Naive thymus-derived CD4-positive, alpha-beta T cell (primary cell): ENCODE measurements around the gene KANSL3. TPM values are rescaled to one million over a fixed set of nuclear protein-coding genes. Genes with fewer than 3 reads are reported as not detected.
A peak's percentile ranks its signal among the peaks of the same experiment; 100 is the strongest.

ENCODE experiments used
- ATAC-seq: fragments of 150-1000 bp; cut with Tn5 transposase; 2 replicates; pipeline ENCODE4 v1.10.0; 2021; ENCODE audit warnings: mild to moderate bottlenecking, moderate library complexity
- CTCF ChIA-PET: fragments of 350-600 bp; sonication (Branson Sonifier 250); formaldehyde crosslinking; loops from one replicate; lab custom pipeline; 2021; ENCODE audit warnings: antibody characterized with exemption; lab: Charles Lee
- POLR2A ChIA-PET: fragments of 350-600 bp; sonication (Branson Sonifier 250); formaldehyde crosslinking; loops from one replicate; lab custom pipeline; 2021; ENCODE audit warnings: antibody characterized with exemption, inconsistent platforms; lab: Charles Lee
- DNase-seq, 9 donors: peaks; one replicate each; pipeline versions ENCODE4 v3.0.0 to v3.0.0-alpha.2; 2020 to 2022; ENCODE audit warnings: mixed read lengths in 1 of 9
- H3K27ac ChIP-seq: one replicate; pipeline ENCODE4 v1.7.0; 2013; ENCODE audit warnings: mild to moderate bottlenecking, low read depth, low read length, moderate library complexity
- H3K27me3 ChIP-seq, 2 donors: one replicate each; pipeline ENCODE4 v1.7.0; 2013; ENCODE audit warnings: low read length in 2 of 2, mild to moderate bottlenecking in 2 of 2, moderate library complexity in 2 of 2; ENCODE audit not compliant: control insufficient read depth in 2 of 2, insufficient read depth in 2 of 2
- H3K36me3 ChIP-seq, 3 experiments: 1 replicate in 2 of 3; 2 replicates in 1 of 3; pipeline ENCODE4 v1.7.0; 2013; ENCODE audit warnings: low read length in 3 of 3, mild to moderate bottlenecking in 3 of 3, moderate library complexity in 1 of 3; ENCODE audit not compliant: insufficient read depth in 3 of 3, control insufficient read depth in 2 of 3
- H3K4me1 ChIP-seq, 2 donors: one replicate each; pipeline ENCODE4 v1.7.0; 2013; ENCODE audit warnings: low read length in 2 of 2, mild to moderate bottlenecking in 2 of 2, moderate library complexity in 1 of 2; ENCODE audit not compliant: control insufficient read depth in 2 of 2, insufficient read depth in 2 of 2
- H3K4me3 ChIP-seq: 2 replicates; pipeline ENCODE4 v1.7.0; 2013; ENCODE audit warnings: mild to moderate bottlenecking, low read length
- H3K9me3 ChIP-seq, 3 experiments: 1 replicate in 2 of 3; 2 replicates in 1 of 3; pipeline ENCODE4 v1.7.0; 2013; ENCODE audit warnings: low read length in 3 of 3; ENCODE audit not compliant: control insufficient read depth in 2 of 3
- H3K27ac Mint-ChIP-seq, 9 donors: one replicate each; pipeline ENCODE4 v1.8.0; 2020 to 2022; ENCODE audit warnings: mixed read lengths in 9 of 9, mild to moderate bottlenecking in 8 of 9, moderate library complexity in 5 of 9, inconsistent platforms in 2 of 9
- H3K27me3 Mint-ChIP-seq, 5 donors: one replicate each; pipeline ENCODE4 v1.8.0; 2021 to 2022; ENCODE audit warnings: mixed read lengths in 5 of 5, mild to moderate bottlenecking in 1 of 5
- H3K36me3 Mint-ChIP-seq, 5 donors: one replicate each; pipeline ENCODE4 v1.8.0; 2020 to 2022; ENCODE audit warnings: mixed read lengths in 5 of 5, mild to moderate bottlenecking in 3 of 5, inconsistent platforms in 1 of 5
- H3K4me1 Mint-ChIP-seq, 7 donors: one replicate each; pipeline ENCODE4 v1.8.0; 2020 to 2022; ENCODE audit warnings: mixed read lengths in 7 of 7, mild to moderate bottlenecking in 3 of 7, inconsistent platforms in 1 of 7
- H3K4me3 Mint-ChIP-seq, 10 donors: one replicate each; pipeline ENCODE4 v1.8.0; 2020 to 2022; ENCODE audit warnings: mild to moderate bottlenecking in 10 of 10, mixed read lengths in 10 of 10, moderate library complexity in 6 of 10, inconsistent platforms in 2 of 10
- H3K9me3 Mint-ChIP-seq, 11 donors: one replicate each; pipeline ENCODE4 v1.8.0; 2020 to 2022; ENCODE audit warnings: mixed read lengths in 11 of 11, mild to moderate bottlenecking in 4 of 11, inconsistent platforms in 1 of 11, moderate library complexity in 1 of 11
- intact Hi-C, 2 donors: fragments of 100-400 bp; cut with micrococcal nuclease; formaldehyde crosslinking; loops; one replicate each; pipeline ENCODE4 v1.15.1; 2023
- polyA plus RNA-seq, 2 donors: library from polyadenylated mRNA; unstranded; fragments of 300-500 nt; fragmentation: Illumina TruSeq; gene quantifications; one replicate each; pipeline ENCODE4 v1.2.3, GENCODE V29; 2021
- total RNA-seq, 6 experiments: library from RNA in 5 of 6; stranded (reverse) in 5 of 6; gene quantifications; 1 replicate in 5 of 6; 2 replicates in 1 of 6; pipeline ENCODE4 v1.2.3 and lab custom pipeline; 2021 to 2026

The KANSL3 gene
- total and polyA plus RNA-seq, 7 experiments from 2014 or later = 13.5 to 65.0 (median 55.1) TPM

GRCh38 chr2:96626553-96626942 lies 11.6 kb downstream of the KANSL3 start:
- ChIA-PET POLR2A (no interaction called here), CTCF (no interaction called here)
- Histone ChIP-seq H3K4me1 (no peaks in the 10 kb centered on the region), H3K9me3 (no peaks in the 10 kb centered on the region), H3K27ac (no peak overlapping the region), H3K27me3 (no peaks in the 10 kb centered on the region), H3K36me3 (peaks cover 0 to 43% (median 19%) of the 10 kb centered on the region in 3 experiments), H3K4me3 (no peak overlapping the region)
- ATAC-seq = no peak
- H3K27me3 Mint-ChIP-seq = no peaks in the 10 kb centered on the region
- peaks cover 4 to 41% (median 30%) of the 10 kb centered on the region in 5 donors for H3K36me3 Mint-ChIP-seq
- peaks cover 12 to 54% (median 29%) of the 10 kb centered on the region in 7 donors for H3K4me1 Mint-ChIP-seq
- peak overlapping the region in 1 of 9 donors; percentile 9 for H3K27ac Mint-ChIP-seq
- H3K9me3 Mint-ChIP-seq = no peaks in the 10 kb centered on the region
- no peak for DNase-seq
- no peak overlapping the region for H3K4me3 Mint-ChIP-seq
- intact Hi-C loops = no loop called here

- no peaks in the 10 kb centered on the region for H3K27me3 ChIP-seq
- POLR2A ChIA-PET = no interaction called here
- peaks cover 0 to 38% (median 18%) of the 10 kb centered on the region in 3 experiments for H3K36me3 ChIP-seq
- no peak overlapping the region for H3K27ac ChIP-seq
- no peak overlapping the region for H3K4me3 ChIP-seq
- H3K36me3 Mint-ChIP-seq = peaks cover 4 to 37% (median 25%) of the 10 kb centered on the region in 5 donors
- no peak for ATAC-seq
- H3K4me3 Mint-ChIP-seq = no peak overlapping the region
- peak overlapping the region in 2 of 9 donors; percentile 1 to 68 for H3K27ac Mint-ChIP-seq
- H3K9me3 Mint-ChIP-seq = no peaks in the 10 kb centered on the region
- no peaks in the 10 kb centered on the region for H3K9me3 ChIP-seq
- H3K4me1 Mint-ChIP-seq = peaks cover 12 to 50% (median 29%) of the 10 kb centered on the region in 7 donors
- CTCF ChIA-PET = no interaction called here
- H3K27me3 Mint-ChIP-seq = no peaks in the 10 kb centered on the region
- DNase-seq = no peak
- intact Hi-C loops = no loop called here
- H3K4me1 ChIP-seq = no peaks in the 10 kb centered on the region
Observed at GRCh38 chr2:96625571-96626552, 12.2 kb downstream of the KANSL3 start.

- no peak overlapping the region for H3K27ac ChIP-seq
- H3K4me3 ChIP-seq = no peak overlapping the region
Observed at GRCh38 chr2:96623116-96623515, 15.0 kb downstream of the KANSL3 start.

GRCh38 chr2:96622544-96622943 lies 15.6 kb downstream of the KANSL3 start:
- no peak for ATAC-seq
- Mint-ChIP-seq H3K27ac (peak overlapping the region in 5 of 9 donors; percentile 0 to 66 (median 50)), H3K36me3 (peaks cover 11 to 33% (median 14%) of the 10 kb centered on the region in 5 donors), H3K4me1 (peaks cover 13 to 43% (median 28%) of the 10 kb centered on the region in 7 donors), H3K9me3 (no peaks in the 10 kb centered on the region), H3K27me3 (no peaks in the 10 kb centered on the region), H3K4me3 (no peak overlapping the region)
- ChIA-PET CTCF (no interaction called here), POLR2A (no interaction called here)
- Histone ChIP-seq H3K27me3 (no peaks in the 10 kb centered on the region), H3K27ac (no peak overlapping the region), H3K4me1 (no peaks in the 10 kb centered on the region), H3K4me3 (no peak overlapping the region), H3K9me3 (no peaks in the 10 kb centered on the region), H3K36me3 (peaks cover 0 to 22% (median 13%) of the 10 kb centered on the region in 3 experiments)
- intact Hi-C loops = no loop called here
- no peak for DNase-seq

More at GRCh38 chr2:96623116-96623515, 15.0 kb downstream of the KANSL3 start:
- no peaks in the 10 kb centered on the region for H3K4me1 ChIP-seq
- Mint-ChIP-seq H3K9me3 (no peaks in the 10 kb centered on the region), H3K27ac (peak overlapping the region in 3 of 9 donors; percentile 0 to 66 (median 62)), H3K4me1 (peaks cover 12 to 45% (median 30%) of the 10 kb centered on the region in 7 donors), H3K4me3 (no peak overlapping the region), H3K27me3 (no peaks in the 10 kb centered on the region), H3K36me3 (peaks cover 11 to 38% (median 20%) of the 10 kb centered on the region in 5 donors)
- ChIA-PET CTCF (no interaction called here), POLR2A (interaction anchor here (0.6 kb wide), 1 partner anchor 182 kb away, joined by 6 read pairs; no protein-coding TSS in a partner anchor)
- H3K36me3 ChIP-seq = peaks cover under 1 to 27% (median 13%) of the 10 kb centered on the region in 3 experiments
- intact Hi-C loops = no loop called here
- peak; percentile 51 for ATAC-seq
- DNase-seq = no peak
- H3K9me3 ChIP-seq = no peaks in the 10 kb centered on the region
- H3K27me3 ChIP-seq = no peaks in the 10 kb centered on the region

- Mint-ChIP-seq H3K27ac (peak overlapping the region in 2 of 9 donors; percentile 3 to 63), H3K27me3 (no peaks in the 10 kb centered on the region), H3K4me3 (no peak overlapping the region), H3K36me3 (peaks cover 11 to 33% (median 12%) of the 10 kb centered on the region in 5 donors), H3K9me3 (no peaks in the 10 kb centered on the region), H3K4me1 (peaks cover 18 to 43% (median 30%) of the 10 kb centered on the region in 7 donors)
- intact Hi-C loops = loop anchor here in 1 of 2 donors (5.0 kb wide), 1 partner anchor 81 kb away; the partner anchor contains the start of gene ARID5A
- DNase-seq (no peak), ATAC-seq (peak; percentile 57)
- H3K36me3 ChIP-seq = peaks cover 0 to 36% (median 19%) of the 10 kb centered on the region in 3 experiments
- no peak overlapping the region for H3K27ac ChIP-seq
- no peak overlapping the region for H3K4me3 ChIP-seq
- ChIA-PET POLR2A (interaction anchor here (1.0 kb wide), 1 partner anchor 19 kb away, joined by 7 read pairs; no protein-coding TSS in a partner anchor), CTCF (no interaction called here)
- no peaks in the 10 kb centered on the region for H3K9me3 ChIP-seq
- peaks cover 0 to 6% of the 10 kb centered on the region in 2 donors for H3K4me1 ChIP-seq
- no peaks in the 10 kb centered on the region for H3K27me3 ChIP-seq
Observed at GRCh38 chr2:96618596-96619283, 19.4 kb downstream of the KANSL3 start.

- Mint-ChIP-seq H3K4me1 (peaks cover 7 to 37% (median 22%) of the 10 kb centered on the region in 7 donors), H3K27me3 (no peaks in the 10 kb centered on the region), H3K27ac (peak overlapping the region in 4 of 9 donors; percentile 42 to 91 (median 55)), H3K36me3 (peaks cover 7 to 39% (median 15%) of the 10 kb centered on the region in 5 donors), H3K9me3 (no peaks in the 10 kb centered on the region), H3K4me3 (peak overlapping the region in 2 of 10 donors; percentile 44 to 68)
- DNase-seq (no peak), ATAC-seq (no peak)
- H3K36me3 ChIP-seq = peaks cover 8 to 52% (median 27%) of the 10 kb centered on the region in 3 experiments
- H3K4me1 ChIP-seq = peaks cover 0 to 6% of the 10 kb centered on the region in 2 donors
- POLR2A ChIA-PET = interaction anchor here (0.7 kb wide), 1 partner anchor 79 kb away, joined by 3 read pairs; no protein-coding TSS in a partner anchor
- CTCF ChIA-PET = no interaction called here
- H3K27ac ChIP-seq = no peak overlapping the region
- no peaks in the 10 kb centered on the region for H3K27me3 ChIP-seq
- no peaks in the 10 kb centered on the region for H3K9me3 ChIP-seq
- intact Hi-C loops = loop anchor here in 1 of 2 donors (1.0 to 5.0 kb wide), 3 partner anchors 21 to 80 kb away; partner anchors contain the start of genes ARID5A and KANSL3
- no peak overlapping the region for H3K4me3 ChIP-seq
Observed at GRCh38 chr2:96617012-96617411, 21.1 kb downstream of the KANSL3 start.
